Choroid plexus epithelial cell (primary cell): ENCODE measurements around the gene CACFD1.

Experiments used
- DNase-seq: peaks from one replicate; pipeline ENCODE4 v3.0.0-alpha.2; 2010; ENCODE audit warnings: low read depth
- H3K4me3 ChIP-seq: 2 replicates; pipeline ENCODE4 v1.5.1; 2011; ENCODE audit warnings: low read depth, mild to moderate bottlenecking, control low read depth, low read length, moderate library complexity
- TF ChIP-seq, protein P1 (sequence below): conservative IDR thresholded peaks from 2 replicates; pipeline ENCODE4 v1.5.1; 2011; ENCODE audit warnings: low read depth, mild to moderate bottlenecking, control low read depth, inconsistent platforms, low read length, moderate library complexity

The CACFD1 gene

DNA sequence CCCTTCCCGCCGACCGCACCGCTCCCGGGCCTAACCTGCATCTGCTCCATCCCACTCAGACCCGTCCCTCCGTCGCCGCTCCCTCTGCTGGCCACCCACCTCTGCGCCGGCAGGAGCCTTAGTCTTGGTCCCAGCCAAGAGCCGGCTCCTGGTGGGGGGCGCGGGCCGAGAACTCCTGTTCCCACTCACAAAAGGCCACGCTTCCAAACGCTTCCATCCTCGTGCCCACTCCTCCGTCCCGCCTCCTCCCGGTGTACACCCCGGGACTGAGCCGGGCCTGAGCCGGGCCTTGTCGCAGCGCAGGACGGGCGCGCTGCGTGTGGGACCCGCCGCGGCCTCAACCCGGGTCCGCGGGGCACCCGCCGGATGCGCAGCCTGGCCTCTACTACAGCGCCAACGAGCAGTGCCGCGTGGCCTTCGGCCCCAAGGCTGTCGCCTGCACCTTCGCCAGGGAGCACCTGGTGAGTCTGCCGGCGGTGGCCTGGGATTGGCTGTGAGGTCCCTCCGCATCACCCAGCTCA, 30.1 kb upstream of the CACFD1 start:
- TF ChIP-seq, protein P1, sequence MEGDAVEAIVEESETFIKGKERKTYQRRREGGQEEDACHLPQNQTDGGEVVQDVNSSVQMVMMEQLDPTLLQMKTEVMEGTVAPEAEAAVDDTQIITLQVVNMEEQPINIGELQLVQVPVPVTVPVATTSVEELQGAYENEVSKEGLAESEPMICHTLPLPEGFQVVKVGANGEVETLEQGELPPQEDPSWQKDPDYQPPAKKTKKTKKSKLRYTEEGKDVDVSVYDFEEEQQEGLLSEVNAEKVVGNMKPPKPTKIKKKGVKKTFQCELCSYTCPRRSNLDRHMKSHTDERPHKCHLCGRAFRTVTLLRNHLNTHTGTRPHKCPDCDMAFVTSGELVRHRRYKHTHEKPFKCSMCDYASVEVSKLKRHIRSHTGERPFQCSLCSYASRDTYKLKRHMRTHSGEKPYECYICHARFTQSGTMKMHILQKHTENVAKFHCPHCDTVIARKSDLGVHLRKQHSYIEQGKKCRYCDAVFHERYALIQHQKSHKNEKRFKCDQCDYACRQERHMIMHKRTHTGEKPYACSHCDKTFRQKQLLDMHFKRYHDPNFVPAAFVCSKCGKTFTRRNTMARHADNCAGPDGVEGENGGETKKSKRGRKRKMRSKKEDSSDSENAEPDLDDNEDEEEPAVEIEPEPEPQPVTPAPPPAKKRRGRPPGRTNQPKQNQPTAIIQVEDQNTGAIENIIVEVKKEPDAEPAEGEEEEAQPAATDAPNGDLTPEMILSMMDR = peak; percentile 59
- no peak overlapping the region for H3K4me3 ChIP-seq
- peak; percentile 26 for DNase-seq

DNA sequence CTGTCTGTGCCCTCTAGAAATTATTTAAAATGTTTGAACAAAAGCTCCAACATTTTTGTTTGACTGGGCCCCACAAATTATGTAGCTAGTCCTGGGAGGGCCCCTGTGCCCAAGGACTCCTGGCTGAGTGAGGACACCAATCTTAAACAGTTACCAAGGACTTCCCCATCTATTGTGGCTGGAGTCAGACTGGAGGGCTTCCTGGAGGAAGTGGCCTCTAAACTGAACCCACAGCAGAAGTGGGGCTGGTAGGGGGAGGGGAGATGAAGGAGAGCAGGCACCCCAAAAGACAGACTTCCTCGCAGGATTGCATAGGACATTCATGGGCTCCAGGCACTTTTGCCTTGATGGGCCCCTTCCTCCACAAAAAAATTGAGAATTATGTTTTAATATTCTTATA, 29.5 kb upstream of the CACFD1 start:
- TF ChIP-seq, protein P1 = no peak
- H3K4me3 ChIP-seq = no peak overlapping the region
- DNase-seq = no peak

DNA sequence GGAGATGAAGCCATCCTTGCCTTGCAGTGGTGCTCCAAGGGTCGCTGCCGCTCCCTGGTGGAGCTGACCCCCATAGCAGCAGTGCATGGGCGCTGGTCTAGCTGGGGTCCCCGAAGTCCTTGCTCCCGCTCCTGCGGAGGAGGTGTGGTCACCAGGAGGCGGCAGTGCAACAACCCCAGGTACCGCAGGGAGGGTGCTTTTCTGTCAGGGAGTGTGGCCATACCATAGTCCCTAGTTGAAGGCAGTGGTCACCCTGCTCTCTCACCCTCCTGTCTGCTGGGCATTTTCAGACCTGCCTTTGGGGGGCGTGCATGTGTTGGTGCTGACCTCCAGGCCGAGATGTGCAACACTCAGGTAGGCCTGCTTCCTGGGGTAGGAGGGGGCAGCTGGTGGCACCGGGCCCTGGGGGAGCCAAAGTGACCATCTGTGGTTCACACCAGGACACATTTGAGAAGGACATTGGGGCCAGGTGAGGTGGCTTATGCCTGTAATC, 26.4 kb upstream of the CACFD1 start:
- TF ChIP-seq, protein P1 = no peak
- no peak for DNase-seq
- H3K4me3 ChIP-seq = no peak overlapping the region

DNA sequence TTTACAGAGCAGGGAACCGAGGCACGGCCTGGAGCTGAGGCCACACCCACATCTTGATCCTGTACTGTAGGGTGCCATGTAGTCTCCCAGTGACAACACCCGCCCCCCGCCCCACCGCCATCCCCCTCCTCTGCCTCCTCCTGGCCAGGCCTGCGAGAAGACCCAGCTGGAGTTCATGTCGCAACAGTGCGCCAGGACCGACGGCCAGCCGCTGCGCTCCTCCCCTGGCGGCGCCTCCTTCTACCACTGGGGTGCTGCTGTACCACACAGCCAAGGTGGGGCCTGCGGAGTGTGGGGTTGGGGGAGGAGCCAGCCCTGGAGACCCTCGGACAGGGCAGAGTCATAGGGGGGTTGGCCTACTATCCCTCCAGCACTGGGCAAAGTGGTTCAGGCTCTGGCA, 23.1 kb upstream of the CACFD1 start:
- no peak for DNase-seq
- TF ChIP-seq, protein P1 = no peak
- no peak overlapping the region for H3K4me3 ChIP-seq

DNA sequence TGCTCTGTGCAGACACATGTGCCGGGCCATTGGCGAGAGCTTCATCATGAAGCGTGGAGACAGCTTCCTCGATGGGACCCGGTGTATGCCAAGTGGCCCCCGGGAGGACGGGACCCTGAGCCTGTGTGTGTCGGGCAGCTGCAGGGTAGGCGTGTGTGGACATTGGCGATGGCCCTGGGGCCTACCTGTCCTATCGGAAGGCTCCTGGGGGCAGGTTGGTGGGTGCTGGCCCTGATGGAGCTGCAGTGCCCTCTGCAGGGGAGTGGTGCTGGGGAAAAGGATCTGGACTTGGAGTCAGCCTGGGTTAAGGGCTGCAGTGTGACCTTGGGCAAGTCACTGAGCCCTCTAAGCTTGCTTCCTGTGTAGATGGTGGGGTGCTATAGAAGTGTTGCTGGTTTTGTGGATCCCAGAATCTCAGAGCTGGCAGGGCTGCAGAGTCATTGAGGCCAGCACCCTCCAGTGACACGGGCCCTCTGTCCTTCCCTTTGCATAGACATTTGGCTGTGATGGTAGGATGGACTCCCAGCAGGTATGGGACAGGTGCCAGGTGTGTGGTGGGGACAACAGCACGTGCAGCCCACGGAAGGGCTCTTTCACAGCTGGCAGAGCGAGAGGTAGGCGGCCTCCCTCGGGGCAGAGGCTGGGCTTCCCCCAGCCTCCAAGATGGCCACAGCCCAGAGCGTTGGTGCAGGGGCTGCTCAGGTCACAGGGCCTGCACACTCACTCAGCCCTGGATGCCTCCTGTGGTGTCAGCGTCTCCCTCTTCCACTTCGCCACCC, 21.8 kb upstream of the CACFD1 start:
- TF ChIP-seq, protein P1 = peak; percentile 51
- no peak for DNase-seq
- H3K4me3 ChIP-seq = no peak overlapping the region

DNA sequence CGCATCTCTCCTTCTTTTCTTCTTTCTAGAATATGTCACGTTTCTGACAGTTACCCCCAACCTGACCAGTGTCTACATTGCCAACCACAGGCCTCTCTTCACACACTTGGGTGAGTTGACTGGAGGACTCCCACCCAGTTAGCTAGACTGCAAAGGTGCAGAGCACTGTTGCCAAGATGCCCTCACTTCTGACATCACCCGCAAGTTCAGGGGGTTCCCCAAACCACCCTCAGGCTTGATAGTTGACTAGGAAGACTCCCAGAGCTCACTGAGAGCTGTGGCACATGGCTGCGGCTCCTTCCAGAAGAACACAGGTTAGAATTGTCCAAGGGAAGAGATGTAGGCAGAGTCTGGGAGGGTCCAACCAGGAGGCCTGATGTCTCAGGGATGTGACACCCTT, 20.4 kb upstream of the CACFD1 start:
- DNase-seq = no peak
- H3K4me3 ChIP-seq = no peak overlapping the region
- TF ChIP-seq, protein P1 = no peak

DNA sequence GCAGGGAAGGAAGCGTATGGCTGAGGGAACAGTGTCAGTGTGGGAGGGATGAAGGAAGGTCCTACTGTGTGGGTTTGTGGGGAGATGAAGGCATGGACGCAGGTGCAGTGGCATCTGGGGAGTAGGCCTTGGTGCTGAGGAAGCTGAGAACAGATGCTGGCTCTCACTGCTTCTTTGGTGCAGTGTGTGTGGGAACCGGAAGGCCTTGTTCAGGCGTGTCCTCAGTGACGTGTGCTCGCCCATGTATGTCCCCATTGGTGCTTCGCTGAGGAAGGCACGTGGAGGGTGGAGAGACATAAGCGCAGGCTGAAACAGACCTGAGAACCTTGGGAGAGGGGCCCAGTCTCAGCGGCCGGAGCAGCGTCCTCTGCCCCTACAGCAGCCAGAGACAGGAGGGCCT, 18.9 kb upstream of the CACFD1 start:
- H3K4me3 ChIP-seq = no peak overlapping the region
- TF ChIP-seq, protein P1 = no peak
- no peak for DNase-seq
